ENCODE data around the gene PTPRA.

DNA sequence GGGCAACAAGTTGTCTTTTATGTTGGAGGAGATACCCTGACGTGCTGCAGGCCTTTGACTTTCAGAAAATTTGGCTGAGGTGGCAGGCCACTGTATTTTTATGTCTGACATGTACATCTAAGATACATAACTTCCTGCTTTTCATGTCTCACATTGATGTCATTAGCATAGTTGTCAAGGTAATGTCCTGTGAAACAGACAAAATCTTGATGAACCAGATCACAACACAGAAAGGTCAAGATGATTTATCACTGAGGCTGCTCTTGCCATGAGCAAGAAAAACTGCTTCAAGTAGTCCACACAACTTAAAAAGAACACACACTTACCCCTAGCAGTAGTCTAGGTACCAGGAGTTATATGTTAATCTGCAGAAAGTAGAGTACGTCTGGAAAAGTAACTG lies 120.0 kb downstream of the PTPRA start:
- TF ChIP-seq YY1 (IDR thresholded peaks at IDR 0.05; ENCODE audit: insufficient read depth, insufficient read length): no peak
- no peak for TF ChIP-seq ZNF274 (IDR thresholded peaks at IDR 0.05; ENCODE audit: low read depth, low read length)

All from NT2/D1 (cell line).